Measurements from ENCODE around the gene IGDCC3.
"Not testable (repeated sequence)": the region's sequence is repeated elsewhere in the genome, so short reads cannot be mapped to it uniquely, and the experiment has no call there.

Gene IGDCC3

GRCh38 chr15:65368302-65369211, 9.2 kb downstream of the IGDCC3 start:
- no peak for DNase-seq

DNA sequence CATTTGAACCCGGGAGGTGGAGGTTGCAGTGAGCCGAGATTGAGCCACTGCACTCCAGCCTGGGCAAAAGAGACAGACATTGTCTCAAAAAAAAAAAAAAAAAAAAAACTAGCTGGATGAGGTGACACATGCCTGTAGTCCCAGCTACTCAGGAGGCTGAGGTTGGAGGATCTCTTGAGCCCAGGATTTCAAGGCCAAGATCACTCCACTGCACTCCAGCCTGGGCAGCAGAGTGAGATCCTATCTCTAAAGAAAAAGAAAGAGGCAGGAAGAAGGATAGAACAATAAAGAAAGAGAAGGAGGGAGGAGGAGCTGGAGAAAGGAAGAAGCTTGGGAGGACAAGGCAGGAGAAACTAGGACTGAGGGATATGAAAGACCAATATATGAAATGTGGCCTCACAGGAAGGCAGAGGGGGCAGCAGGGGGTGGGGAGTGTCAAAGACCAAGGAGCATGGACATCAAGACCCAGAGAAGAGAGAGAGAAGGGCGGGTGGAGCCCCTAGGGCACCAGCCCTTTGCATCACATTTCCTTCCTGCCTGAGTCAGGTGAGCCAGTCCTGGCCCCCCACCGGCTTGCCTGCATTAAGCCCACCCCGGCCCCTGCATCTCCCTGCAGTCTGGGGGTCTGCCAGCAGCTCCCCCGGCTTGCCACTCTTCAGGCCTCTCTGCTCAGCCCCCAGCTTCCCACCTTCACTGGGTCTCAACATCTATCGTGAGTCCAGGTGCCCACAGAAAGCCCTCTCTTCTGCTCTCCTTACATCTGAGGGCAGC, 11.5 kb downstream of the IGDCC3 start:
- DNase-seq = no peak

DNA sequence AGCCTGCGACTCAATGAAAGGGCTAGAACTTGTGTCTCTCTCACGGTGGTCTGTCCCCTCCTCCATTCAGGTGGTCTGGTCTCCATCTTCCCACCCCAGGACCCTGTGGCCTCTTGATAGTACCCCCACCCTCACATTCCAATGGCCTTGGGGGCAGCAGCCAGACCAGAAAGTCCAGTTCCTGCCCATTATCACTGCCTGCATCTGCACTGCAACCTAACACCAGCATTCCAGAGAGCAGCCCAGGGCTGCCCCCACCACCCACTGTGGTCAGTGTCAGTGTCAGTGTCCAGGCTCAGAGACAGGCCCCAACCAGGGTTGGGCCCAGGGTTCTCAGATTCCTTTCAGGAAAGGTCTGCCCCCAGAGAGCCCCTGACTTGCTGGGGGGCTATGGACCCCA, 12.6 kb downstream of the IGDCC3 start:
- DNase-seq = no peak

GRCh38 chr15:65363766-65364165, 14.0 kb downstream of the IGDCC3 start:
- DNase-seq = no peak

- no peak for DNase-seq
Measured at GRCh38 chr15:65363306-65363705, 14.5 kb downstream of the IGDCC3 start.

GRCh38 chr15:65362491-65362890, 15.3 kb downstream of the IGDCC3 start:
- DNase-seq = no peak

DNA sequence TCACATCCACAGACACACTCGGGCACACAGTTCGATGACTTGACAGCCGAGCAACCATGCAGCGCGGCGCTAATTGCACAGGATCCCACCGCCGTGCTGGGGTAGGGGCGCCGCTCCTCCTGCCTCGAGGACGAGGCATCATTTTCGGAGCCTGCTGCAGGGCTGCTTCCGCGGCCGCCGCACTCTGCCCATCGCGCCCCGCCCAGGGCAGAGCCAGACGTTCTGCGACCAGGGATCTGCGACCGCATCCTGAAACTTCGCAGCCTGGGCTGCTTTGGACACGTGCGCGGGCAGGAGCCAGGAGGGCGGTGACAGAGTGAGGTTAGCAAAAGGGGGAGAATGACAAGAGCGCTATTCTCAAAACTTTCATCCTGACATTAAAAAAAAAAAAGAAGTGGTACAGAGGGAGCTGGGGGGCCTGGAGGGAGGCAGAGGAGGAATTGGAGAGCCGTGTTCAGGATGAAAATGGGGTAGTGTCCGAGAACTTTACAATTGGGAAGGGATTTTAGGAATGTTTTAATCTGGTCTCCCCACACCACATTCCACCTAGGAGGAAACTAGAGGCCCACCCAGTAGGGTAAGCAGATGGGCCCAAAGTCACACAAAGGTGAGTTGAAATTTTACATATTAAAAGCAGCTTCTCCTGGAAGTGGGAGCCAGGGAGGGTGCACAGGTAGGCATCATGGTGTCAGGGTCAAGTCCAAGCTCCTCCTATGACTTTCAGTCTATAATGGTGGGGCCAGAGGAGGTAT, 15.9 kb downstream of the IGDCC3 start:
- no peak for DNase-seq

- no peak for DNase-seq
Measured at GRCh38 chr15:65360506-65360905, 17.3 kb downstream of the IGDCC3 start.

GRCh38 chr15:65355988-65356353, 21.8 kb downstream of the IGDCC3 start:
- no peak for DNase-seq

GRCh38 chr15:65355173-65355987, 22.4 kb downstream of the IGDCC3 start:
- peak; percentile 11 for DNase-seq

GRCh38 chr15:65354835-65355172, 23.0 kb downstream of the IGDCC3 start:
- no peak for DNase-seq

GRCh38 chr15:65351972-65352371, 25.8 kb downstream of the IGDCC3 start:
- not testable (repeated sequence) for DNase-seq

DNA sequence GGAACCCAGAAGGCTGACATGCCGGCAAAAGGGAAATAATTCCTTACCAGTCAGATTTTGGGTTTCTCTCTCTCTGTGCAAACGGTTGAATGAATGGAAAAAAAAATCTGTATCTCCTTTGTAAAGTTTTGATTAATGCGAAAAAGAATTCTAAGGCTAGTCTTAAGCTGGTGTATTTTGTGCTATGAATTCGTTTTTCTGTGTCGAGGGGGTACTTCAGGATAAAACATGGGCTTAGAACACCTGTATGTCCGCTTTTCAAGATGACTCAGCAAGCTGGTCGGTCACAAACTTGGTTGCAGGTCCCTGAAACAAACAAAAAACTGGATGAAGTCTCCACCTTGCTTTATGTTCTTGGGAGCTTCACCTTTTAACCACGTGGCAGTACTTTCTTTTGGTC, 28.5 kb downstream of the IGDCC3 start:
- no peak for DNase-seq

DNA sequence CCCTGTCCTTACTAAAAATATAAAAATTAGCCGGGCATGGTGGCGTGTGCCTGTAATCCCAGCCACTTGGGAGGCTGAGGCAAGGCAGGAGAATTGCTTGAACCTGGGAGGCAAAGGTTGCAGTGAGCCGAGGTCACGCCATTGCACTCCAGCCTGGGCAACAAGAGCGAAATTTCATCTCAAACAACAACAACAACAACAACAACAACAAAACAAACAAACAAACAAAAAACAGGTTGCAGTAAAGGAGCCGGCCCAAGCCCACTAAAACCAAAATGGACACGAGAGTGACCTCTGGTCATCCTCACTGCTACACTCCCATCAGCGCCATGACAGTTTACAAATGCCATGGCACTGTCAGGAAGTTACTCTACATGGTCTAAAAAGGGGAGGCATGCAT, 30.0 kb downstream of the IGDCC3 start:
- not testable (repeated sequence) for DNase-seq

- DNase-seq = no peak
Measured at GRCh38 chr15:65346856-65347598, 30.8 kb downstream of the IGDCC3 start.

DNA sequence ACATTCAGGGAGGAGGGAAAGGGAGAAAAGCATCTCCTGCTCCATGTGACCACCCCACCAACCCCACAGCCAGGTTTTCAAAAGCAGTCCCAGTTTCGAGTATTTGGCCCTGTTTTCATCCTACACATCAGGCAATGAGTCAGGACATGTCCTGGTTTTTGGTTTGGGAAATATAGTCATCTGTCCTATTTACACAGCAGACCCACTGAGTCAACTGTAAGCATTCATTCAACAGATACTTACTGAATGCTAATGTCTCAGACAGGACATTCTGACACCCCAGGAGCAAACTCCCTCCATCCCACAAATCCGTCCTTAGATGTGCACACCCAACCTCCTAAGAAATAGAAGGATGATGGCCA, 32.9 kb downstream of the IGDCC3 start:
- DNase-seq = no peak

- no peak for DNase-seq
Measured at GRCh38 chr15:65344214-65344913, 33.4 kb downstream of the IGDCC3 start.

DNA sequence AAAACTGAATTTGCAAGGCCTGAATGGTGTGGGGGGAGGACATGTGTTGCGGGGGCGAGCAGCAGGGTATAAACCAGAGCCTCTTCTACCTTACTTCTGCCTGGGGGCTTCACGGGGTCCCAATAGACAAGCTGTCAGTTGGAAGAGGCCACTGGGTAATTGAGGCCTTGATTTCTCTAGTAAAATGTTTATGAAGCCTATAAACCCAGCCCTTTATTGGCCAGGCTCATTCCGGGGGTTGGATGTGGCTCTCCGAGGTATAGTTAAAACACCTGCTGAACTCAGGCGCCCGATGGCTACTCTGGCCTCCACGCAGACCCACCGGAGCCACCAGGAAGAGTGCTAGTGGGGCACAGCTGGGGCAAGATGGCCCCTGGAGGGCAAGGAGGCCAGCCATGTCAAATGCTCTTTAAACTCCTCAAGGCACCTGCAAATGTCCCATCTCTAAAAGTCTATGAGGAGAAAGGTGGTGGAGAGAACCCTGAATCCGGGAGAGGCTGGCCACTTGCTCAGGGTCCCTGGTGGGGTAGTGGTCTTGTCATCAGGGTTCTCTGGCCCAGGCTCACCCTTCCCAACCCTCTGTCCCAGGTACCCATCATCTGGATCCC, 34.3 kb downstream of the IGDCC3 start:
- DNase-seq = no peak

DNA sequence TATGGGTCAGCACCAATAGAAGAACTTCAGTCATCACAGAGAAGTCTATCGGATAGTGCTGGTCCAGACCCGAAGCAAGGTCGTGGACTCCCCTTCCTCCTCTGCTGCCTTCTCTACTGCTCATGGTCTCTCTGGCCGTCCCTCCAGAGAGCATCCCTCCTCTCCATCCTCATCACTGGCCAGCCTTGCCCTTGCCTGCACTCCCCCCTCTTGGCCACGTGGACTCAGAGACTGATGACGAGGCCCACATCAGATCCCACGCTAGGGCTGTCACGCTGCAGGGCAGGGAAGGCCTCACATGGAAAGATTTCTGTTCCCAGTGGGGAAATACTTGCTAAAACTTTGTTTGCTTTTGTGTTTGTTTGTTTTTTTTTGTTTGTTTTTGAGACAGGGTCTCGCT, 35.3 kb downstream of the IGDCC3 start:
- DNase-seq = no peak

GRCh38 chr15:65339920-65340319, 37.9 kb downstream of the IGDCC3 start:
- no peak for DNase-seq

DNA sequence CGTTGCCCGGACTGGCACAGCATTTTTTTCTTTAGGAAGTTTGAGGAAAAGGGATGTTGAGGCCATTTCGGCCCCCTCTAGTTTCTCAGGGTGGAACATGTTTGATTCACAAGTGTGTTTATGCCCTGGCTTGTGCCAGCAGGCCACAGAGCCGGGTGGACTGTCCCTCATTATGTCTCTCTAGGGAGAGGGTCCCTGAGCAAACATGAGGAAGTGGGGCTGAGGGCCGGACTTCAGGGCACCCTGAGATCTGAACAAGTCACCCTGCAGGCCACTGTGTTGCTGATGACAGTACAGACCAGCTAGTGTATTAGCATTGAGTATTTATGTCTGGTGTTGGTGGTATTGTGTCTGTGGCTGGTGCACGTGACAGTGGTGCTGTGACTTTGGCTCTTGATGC, 38.4 kb downstream of the IGDCC3 start:
- no peak for DNase-seq

Measured in NCI-H1105 (cell line).